Hepatocyte (in vitro differentiated cells): ENCODE data around the gene RAPSN.

Experiments
- CTCF ChIP-seq: fragments of 200-600 bp; sonication (generic); IDR thresholded peaks from 2 replicates; pipeline ENCODE4 v1.5.1; 2016; ENCODE audit warnings: antibody characterized with exemption, mild to moderate bottlenecking; ENCODE audit not compliant: poor library complexity
- EZH2 ChIP-seq: fragments of 200-600 bp; sonication (generic); IDR thresholded peaks from 2 replicates; pipeline ENCODE4 v1.6.1; 2016; ENCODE audit warnings: antibody characterized with exemption, mild to moderate bottlenecking, borderline replicate concordance
- EZH2phosphoT487 ChIP-seq: fragments of 200-600 bp; sonication (generic); IDR thresholded peaks from one replicate; pipeline ENCODE4 v1.6.1; 2018; ENCODE audit warnings: antibody characterized with exemption, mild to moderate bottlenecking, low read depth, moderate library complexity; ENCODE audit not compliant: unreplicated experiment, severe bottlenecking

DNA sequence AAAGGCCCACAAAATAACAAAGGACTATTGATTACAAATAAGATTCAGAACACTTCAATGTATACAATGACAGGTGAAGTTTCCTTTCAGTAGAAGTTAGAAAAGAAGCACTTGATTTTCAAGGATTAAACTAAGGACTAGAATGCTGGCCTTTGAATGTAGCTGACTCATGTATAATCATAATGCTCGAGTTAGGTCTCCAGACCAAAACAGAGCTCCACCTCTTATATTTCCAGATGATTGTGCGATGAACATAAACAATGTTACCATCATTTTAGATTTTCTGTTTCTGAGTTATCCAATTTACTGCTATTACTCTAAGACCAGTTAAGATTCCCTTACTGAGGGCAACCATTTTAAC, 40.4 kb upstream of the RAPSN start:
- TF ChIP-seq EZH2phosphoT487 (no peak), CTCF (no peak), EZH2 (no peak)
